GM13977 (cell line): Measurements from ENCODE around the gene FIBP.
A peak's percentile ranks its signal among the peaks of the same experiment; 100 is the strongest.
"Not testable (repeated sequence)": the region's sequence is repeated elsewhere in the genome, so short reads cannot be mapped to it uniquely, and the experiment has no call there.

Experiments used
- DNase-seq: peaks from one replicate; pipeline ENCODE4 v3.0.0; 2012; ENCODE audit warnings: low spot score
- in situ Hi-C: fragments of 300-500 bp; cut with MboI; formaldehyde crosslinking; loops from one replicate; pipeline ENCODE4 v1.12.0; 2022; ENCODE audit warnings: low sequenced_read_pairs, low pct_unique_long_range_greater_than_20kb, mixed read lengths, inconsistent platforms; ENCODE audit not compliant: unreplicated experiment
- TF ChIP-seq, protein P1 (sequence below): IDR thresholded peaks from 2 replicates; pipeline ENCODE4 v1.5.1; 2012; ENCODE audit warnings: mild to moderate bottlenecking, control low read depth; ENCODE audit not compliant: insufficient read depth; ENCODE audit errors: extremely low read depth, missing control alignments

The FIBP gene

DNA sequence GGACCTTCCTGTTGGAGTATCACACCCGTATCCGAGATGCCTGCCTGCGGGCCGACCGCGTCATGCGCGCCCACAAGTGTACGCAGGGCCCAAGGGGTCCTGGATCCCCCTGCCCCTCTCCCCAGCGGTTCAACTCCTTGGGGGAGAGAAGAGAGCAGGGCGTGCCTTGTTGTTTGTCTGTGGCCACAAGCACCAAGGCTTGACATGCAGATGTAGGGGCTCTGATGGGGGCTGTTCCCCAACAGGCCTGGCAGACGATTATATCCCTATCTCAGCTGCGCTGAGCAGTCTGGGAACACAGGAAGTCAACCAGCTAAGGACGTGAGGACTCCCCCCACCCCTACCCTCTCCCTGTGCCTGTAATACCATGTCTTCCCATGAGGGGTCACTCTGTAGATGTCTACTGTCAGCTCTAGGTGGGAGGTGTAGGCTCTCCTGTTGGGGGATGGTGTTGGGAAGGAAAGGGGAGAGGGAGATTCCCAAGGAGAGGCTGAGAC is 37.1 kb downstream of the FIBP start:
- TF ChIP-seq, protein P1, sequence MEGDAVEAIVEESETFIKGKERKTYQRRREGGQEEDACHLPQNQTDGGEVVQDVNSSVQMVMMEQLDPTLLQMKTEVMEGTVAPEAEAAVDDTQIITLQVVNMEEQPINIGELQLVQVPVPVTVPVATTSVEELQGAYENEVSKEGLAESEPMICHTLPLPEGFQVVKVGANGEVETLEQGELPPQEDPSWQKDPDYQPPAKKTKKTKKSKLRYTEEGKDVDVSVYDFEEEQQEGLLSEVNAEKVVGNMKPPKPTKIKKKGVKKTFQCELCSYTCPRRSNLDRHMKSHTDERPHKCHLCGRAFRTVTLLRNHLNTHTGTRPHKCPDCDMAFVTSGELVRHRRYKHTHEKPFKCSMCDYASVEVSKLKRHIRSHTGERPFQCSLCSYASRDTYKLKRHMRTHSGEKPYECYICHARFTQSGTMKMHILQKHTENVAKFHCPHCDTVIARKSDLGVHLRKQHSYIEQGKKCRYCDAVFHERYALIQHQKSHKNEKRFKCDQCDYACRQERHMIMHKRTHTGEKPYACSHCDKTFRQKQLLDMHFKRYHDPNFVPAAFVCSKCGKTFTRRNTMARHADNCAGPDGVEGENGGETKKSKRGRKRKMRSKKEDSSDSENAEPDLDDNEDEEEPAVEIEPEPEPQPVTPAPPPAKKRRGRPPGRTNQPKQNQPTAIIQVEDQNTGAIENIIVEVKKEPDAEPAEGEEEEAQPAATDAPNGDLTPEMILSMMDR, result peak; percentile 41
- no peak for DNase-seq
- in situ Hi-C loops, result no loop called here

DNA sequence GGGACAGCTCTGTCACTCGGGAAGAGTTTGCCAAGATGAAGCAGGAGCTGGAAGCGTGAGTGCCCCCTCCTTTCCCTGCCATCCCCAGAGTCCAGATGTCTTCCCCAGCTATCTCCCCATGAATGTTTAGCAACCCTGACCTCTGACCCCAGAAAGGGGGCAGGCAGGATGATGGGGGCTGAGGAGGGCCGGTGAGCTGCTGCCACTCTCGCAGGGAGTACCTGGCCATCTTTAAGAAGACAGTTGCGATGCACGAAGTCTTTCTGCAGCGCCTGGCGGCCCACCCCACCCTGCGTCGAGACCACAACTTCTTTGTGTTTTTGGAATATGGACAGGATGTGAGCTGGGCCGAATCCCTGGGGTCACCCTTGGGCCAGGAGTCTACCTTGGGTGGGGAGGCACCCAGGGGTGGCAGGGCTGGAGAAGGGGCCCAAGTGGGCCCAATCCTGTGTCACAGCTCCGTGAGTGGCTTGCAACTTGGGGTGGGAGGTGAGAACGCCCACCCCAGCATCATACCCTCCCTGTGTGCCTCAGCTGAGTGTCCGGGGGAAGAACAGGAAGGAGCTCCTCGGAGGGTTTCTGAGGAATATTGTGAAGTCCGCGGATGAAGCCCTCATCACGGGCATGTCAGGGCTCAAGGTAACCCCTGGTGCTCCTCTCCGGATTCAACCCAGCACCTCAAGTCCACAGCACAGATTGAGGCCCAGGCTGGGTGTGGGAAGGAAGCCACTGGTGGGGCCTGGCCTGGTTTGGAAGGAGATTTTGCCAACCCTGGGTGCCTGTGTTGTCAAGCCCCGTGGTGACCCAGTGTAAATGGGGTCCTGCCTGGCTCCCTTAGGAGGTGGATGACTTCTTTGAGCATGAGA is 37.8 kb downstream of the FIBP start:
- DNase-seq, result no peak
- TF ChIP-seq, protein P1, result no peak
- in situ Hi-C loops, result no loop called here

DNA sequence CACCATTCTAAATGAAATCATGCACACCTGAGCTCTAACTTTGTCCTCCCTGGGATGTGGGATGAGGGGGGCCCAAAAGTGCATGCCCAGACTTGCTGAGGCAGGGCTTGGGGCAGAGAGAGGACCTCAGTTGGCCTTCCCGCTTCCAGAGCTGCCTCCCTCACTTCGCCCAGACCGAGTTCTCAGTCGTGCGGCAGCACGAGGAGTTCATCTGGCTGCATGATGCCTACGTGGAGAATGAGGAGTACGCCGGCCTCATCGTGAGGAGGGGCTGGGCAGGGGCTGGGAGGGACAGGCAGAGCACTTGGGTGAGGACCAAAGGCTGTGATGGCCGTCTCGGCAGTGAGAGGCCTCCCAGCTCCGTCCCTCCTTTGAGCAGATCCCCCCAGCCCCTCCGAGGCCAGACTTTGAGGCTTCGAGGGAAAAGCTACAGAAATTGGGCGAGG is 38.5 kb downstream of the FIBP start:
- TF ChIP-seq, protein P1, result no peak
- in situ Hi-C loops, result no loop called here
- no peak for DNase-seq

DNA sequence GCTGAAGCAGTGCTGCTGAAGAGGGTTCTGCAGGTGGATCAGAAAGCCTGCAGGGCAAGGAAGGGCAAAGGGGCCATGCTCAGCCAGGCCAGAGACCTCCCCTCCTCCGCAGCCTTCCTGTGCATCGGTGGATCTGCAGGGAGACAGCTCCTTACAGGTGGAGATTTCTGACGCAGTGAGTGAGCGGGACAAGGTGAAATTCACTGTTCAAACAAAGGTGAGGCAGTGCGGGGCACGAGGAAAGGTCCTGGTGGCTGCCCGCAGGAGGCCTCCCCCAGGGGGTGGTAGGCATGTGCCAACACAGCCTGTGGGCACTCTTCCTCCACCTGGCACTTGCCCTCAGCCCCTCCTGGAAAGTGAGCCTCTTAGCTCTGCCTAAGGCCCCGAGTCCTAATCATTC is 38.9 kb downstream of the FIBP start:
- TF ChIP-seq, protein P1, result no peak

DNA sequence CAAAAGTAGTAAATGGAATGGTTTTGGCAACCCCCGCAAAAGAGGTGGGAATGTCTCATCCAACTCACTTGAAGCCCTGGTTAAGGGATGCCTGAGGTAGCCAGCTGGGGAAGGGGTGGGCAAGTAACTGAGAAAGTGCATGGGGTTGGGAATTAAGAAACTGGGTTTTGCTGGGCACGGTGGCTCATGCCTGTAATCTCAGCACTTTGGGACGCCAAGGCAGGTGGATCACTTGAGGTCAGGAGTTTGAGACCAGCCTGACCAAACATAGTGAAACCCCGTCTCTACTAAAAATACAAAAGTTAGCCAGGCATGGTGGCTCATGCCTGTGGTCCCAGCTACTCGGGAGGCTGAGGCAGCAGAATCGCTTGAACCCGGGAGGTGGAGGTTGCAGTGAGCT is 39.6 kb downstream of the FIBP start:
- in situ Hi-C loops, DNase-seq: not testable (repeated sequence)

More for the DNA sequence above, 38.9 kb downstream of the FIBP start:
- in situ Hi-C loops, result no loop called here
- DNase-seq, result no peak

DNA sequence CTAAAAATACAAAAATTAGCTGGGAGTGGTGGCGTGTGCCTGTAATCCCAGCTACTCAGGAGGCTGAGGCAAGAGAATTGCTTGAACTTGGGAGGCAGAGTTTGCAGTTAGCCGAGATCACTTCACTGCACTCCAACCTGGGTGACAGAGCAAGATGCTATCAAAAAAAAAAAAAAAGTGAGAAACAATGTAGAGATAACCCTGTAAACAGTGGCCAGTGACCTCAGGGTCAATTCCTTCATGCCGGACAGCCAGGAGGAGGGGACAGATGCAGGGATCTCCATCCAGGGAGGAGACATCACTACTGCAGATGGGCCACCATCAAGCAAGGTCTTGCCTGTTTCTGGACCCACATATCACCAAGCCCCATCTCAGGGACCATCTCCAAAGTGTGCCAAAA is 40.5 kb downstream of the FIBP start:
- no peak for DNase-seq
- TF ChIP-seq, protein P1, result no peak
- in situ Hi-C loops, result no loop called here

DNA sequence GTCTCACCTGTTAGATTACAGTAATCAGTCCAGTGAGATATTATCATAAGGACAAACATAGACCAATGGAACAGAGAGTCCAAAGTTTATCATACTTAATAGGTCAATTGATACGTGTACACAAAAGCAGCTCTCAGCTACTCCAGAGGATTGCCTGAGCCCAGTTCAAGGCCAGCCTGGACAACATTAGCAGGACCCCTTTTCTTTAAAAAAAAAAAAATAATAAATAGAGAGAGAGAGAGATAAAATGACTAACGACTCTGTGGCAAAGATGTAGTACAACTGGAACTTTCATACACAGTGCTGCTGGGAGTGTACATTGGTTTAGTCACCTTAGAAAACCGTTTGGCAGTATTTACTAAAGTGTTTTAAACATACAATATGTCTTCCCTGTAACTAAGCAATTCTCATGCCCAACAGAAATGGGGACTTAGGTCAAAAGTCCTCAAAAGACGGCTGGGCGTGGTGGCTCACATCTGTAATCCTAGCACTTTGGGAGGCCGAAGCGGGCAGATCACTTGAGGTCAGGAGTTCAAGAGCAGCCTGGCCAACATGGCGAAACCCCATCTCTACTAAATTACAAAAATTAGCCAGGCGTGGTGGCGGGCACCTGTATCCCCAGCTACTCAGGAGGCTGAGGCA is 43.9 kb downstream of the FIBP start:
- in situ Hi-C loops, result no loop called here
- no peak for DNase-seq
- TF ChIP-seq, protein P1, result no peak
